Forelimb muscle (tissue), 1 donor: ENCODE results near the gene TMPRSS3. TPM values are rescaled to one million over a fixed set of nuclear protein-coding genes. Genes with fewer than 3 reads are reported as not detected.

Experiments
- DNase-seq: peaks from one replicate; pipeline ENCODE4 v3.0.0-alpha.2; 2013; ENCODE audit warnings: low read depth
- polyA plus RNA-seq: library from polyadenylated mRNA; unstranded; fragments of 120-200 nt; gene quantifications from one replicate; pipeline ENCODE4 v1.2.1, GENCODE V29; 2013; ENCODE audit not compliant: insufficient read length

TMPRSS3 gene
- polyA plus RNA-seq, 1 donor: not detected

DNA sequence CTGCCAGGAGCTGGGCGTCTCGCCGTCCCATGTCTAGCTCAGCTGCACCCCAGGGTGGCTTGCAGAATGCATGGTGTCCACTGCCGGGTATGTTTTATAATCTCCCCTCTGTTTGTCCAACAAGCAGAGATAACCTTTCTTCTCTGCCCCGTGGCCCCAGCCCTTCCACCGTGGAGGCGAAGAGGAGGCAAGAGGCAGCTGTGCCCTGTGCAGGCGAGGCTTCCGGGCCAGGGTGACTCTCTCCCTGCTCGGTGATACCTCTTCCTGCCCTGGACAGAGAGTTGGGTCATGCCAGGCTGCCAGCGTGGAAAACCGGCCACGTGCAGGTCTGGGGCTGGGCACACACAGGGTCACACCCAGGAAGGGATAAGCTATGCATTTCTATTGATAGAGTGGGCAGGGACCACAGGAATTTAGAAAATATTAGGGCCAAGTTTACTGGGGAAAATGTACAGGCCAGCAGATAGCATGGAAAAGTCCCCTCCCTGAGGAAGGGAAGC is 44.9 kb downstream of the TMPRSS3 start, which contains the start of gene TFF2:
TFF2 (minus strand) TSS at position 68 of the 500 bp plus-strand sequence; CDS start at position 31, 37 bp downstream.
- DNase-seq: no peak

DNA sequence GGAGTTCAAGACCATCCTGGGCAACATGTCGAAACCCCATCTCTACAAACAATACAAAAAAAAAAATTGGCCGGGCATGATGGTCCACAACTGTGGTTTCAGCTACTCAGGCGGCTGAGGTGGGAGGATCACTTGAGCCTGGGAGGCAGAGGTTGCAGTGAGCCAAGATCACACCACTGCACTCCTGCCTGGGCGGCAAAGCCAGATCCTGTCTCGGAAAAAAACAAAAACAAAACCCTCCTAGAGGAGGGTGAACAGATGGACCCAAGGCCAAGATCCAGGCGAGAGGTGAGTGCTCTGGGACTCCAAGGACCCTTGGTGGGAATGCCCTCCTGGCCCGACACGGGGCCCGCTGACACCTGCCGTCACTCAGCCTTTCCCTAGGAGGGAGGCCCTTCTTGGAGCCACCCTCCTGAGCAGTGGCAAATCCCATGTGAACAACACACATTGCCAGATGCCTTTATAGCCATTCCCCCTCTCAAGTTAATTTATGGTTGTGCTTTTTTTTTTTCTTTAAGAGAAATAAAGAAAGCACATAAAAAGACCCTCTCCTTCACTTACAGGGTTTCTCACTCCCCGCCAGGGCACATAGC is 45.4 kb downstream of the TMPRSS3 start:
- no peak for DNase-seq

DNA sequence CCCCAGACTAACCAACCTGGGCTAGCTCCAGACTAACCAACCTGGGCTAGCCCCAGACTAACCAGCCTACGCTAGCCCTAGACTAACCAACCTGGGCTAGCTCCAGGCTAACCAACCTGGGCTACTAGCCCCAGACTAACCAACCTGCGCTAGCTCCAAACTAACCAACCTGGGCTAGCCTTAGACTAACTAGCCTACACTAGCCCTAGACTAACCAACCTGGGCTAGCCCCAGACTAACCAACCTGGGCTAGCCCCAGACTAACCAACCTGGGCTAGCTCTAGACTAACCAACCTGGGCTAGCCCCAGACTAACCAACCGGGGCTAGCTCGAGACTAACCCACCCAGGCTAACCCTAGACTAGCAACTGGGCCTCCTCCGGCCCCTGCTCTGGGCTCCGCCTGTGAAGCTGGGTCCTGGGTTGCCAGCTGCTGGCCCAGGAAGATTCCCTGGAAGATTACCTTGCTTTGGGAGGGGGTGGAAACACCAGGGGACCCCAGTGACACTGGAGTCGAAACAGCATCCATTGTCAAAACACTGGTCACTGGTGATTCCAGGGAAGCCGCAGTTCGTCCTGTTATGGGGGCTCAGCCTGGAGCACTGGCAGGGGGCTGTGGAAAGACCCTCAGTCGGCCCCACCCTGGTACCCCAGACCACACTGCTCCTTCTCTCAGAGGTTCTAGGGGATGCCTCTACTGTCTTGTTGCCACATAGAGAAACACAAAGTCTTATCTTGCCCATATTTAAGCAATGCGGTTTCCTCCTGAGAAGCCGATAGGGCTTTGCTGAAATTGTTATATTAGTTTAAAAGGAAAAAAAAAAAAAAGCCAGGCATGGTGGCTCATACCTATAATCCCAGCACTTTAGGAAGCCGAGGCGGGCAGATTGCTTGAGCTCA is 46.2 kb downstream of the TMPRSS3 start:
- no peak for DNase-seq

DNA sequence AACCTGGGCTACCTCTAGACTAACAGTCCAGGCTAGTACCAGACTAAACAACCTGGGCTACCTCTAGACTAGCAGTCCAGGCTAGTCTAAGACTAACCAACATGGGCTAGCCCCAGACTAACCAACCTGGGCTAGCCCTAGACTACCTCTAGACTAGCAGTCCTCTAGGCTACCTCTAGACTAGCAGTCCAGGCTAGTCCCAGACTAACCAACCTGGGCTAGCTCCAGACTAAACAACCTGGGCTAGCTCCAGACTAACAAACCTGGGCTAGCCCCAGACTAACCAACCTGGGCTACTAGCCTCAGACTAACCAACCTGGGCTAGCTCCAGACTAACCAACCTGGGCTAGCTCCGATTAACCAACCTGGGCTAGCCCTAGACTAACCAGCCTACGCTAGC is 47.1 kb downstream of the TMPRSS3 start:
- DNase-seq: no peak

DNA sequence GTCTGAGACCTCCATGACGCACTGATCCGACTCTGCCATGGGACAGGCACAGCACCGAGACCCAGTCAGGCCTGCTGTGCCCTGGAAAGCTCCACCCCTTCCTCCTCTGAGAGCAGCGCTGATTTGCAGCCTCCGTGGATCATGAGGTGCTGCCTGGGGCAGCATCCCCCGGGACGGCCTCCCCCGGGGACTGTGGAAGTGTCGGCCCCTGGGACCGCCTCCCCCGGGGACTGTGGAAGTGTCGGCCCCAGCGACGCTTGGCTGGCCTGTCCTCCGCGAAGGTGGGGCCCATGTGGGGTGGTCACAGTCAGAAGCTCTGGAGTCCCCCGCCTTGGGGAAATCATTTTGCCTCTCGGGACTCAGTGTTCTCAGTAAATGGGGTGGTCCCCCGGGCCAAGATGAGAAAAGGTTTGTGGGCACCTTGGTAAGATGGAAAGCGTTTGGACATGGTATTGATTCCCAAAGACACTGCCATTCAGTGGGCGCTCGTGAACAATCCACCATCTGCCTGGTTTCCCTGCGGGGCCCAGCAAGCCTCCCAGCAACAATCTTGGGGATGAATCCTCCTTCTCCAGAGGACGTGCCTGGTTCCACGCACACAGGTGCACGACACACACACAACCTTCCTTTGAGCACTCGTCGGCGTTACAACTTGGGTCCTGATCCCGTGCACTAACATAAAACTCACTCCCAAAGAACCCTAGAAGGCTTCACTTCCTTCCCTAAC is 48.1 kb downstream of the TMPRSS3 start:
- no peak for DNase-seq

DNA sequence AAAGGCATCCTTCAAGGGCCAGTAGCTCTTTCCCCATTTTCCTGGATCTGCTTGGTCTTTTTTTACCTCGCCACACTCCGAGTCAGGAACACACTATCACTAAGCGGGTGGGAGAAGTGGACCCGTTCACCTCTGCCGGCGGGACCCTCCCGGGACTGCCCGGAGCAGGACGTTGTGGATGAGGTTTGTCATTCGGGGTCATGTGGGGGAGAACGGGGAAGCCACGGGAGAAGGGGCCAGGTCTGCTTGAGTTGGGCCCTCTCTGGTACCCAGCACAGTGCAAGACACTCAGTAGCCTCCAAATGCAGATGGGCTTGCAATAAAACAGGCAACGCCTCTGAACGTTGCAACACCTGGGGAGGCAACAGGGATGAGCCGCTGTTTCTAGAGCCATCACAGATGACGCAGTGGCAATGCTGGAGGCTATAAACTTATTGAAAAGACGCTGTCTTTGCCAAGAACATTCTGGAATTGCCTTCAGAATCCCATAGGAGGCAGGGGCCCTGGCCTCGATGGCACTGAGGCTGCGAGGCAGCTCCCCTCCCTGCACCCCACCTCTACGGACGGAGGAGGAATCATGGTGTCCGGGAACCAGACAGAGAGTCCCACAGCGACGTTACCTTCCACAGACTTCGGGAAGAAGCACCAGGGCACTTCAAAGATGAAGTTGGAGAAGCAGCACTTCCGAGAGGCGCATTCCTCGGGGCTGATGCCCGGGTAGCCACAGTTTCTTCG is 48.8 kb downstream of the TMPRSS3 start:
- no peak for DNase-seq

DNA sequence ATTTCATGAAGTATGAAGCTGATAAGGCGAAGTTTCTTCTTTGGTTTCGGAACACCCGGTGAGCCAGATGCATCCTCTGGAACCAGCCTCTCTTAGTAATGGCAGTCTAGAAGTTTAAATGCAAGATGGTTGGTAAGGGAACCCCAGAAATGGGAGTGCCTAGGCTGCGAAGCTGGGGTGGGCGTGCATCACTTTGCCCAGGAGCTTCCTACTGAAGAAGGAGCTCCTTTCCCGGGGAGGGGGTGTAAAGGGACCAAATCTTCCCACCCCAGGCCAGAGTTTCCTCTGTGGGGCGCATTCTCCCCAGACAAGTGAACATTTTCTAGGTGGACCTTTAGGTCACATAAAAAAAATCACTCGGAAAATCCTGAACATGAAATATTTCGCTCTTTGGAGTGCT is 49.4 kb downstream of the TMPRSS3 start:
- no peak for DNase-seq

DNA sequence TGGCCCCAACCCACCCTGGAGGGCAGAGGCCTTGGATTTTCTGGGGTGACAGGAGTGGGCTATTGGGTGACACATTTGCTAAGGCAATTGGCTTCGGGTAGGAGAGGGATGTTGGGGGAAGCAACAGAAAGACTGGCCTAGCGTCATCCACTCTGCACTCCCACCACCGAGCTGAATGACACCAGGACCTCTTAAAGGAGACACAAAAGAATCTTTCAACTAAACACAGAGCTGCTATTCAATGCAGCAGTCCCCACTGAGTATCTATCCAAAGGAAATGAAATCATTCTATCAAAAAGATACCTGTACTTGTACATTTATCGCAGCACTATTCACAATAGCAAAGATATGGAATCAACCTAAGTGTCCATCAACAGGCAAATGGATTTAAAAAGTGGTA is 51.2 kb downstream of the TMPRSS3 start:
- no peak for DNase-seq

DNA sequence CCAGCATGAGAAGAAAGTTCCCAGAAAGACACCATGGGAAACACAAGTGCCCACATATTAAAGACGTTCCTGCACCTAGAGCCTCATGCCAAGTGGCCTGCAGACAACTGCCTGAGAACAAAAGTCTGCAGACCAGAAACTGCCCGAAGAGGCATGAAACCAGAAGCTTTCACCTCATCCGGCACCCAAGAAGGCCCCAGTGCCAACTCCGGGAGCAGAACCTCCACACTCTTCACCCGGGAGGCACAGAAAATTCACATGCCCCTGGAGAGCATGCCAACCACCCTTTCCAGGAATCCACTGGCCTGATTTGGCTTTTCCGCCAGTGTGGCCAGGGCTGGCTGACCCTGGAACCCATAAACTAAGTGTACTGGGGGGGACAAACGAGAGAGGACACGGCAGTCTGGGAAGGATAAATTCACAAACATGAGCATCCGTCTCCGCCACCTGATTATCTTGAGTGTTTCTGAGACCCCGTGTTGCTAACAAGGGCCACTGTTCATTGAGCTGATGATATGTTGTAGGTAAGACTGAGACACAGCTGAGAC is 51.8 kb downstream of the TMPRSS3 start:
- DNase-seq: no peak

DNA sequence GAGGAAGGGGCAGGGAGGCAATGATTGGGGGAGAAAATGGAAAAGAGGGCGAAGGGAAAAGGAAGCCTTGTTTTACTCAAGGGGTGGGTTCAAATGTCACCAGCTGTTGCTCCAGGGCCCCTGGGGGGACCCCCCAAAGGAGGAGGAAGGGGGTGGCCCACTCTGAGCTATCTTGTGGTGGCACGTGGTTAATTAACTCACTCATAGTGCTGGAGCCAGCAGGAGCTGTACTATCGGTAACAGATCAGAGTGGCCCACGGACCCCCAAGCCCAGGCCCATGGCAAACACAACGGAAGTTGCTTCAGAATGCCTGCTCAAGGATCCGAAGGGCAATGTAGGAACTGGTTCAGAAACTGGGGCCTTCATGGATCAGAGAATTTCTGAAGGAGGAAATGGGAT is 52.3 kb downstream of the TMPRSS3 start:
- no peak for DNase-seq

DNA sequence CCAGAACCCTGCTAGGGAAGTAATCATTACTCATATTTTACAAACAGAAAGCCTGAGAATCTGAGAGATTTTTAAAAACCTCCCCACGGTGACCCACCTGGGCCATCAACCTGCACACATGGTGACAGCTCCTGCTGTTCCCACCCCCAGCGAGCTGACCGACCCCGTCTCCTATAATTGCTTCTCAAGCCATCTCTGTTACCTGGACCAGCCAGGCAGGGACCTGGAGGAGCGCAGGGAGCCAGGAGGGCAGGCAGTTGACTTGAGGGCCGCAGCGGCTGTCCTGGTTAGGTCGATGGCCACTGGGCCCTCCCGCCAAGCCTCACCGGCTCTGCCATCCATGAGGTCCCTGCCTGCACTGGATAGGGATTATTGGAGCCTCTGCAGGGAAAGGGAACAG is 52.8 kb downstream of the TMPRSS3 start:
- no peak for DNase-seq

DNA sequence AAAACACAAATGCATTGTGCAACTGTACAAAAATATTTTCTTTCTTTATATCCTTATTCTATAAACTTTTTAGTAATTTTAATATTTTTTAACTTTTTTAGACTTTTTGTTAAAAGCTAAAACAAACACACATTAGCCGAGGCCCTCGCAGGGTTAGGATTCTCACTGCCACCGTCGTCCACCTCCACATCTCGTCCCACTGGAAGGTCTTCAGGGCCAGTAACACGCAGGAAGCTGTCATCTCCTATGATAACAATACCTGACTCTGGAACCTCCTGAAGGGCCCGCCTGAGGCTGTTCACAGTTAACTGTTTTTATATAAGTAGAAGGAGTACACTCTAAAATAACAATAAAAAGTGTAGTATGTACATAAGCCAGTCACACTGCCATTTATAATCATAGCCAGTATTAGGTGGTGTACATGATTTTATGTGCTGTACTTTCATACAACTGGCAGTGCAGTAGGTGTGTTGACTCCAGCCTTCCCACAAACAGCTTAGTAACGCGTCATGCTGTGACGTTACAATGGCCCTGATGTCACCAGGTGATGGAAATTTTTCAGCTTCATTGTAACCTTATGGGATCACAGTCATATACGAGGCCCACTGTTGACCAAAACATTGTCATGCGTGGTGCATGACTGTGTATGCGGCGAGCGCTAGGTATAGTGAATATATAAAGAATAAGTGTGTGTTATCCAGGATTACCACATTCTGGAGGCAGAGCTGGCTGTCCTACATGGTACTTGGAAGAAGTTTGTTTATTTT is 53.9 kb downstream of the TMPRSS3 start:
- no peak for DNase-seq

DNA sequence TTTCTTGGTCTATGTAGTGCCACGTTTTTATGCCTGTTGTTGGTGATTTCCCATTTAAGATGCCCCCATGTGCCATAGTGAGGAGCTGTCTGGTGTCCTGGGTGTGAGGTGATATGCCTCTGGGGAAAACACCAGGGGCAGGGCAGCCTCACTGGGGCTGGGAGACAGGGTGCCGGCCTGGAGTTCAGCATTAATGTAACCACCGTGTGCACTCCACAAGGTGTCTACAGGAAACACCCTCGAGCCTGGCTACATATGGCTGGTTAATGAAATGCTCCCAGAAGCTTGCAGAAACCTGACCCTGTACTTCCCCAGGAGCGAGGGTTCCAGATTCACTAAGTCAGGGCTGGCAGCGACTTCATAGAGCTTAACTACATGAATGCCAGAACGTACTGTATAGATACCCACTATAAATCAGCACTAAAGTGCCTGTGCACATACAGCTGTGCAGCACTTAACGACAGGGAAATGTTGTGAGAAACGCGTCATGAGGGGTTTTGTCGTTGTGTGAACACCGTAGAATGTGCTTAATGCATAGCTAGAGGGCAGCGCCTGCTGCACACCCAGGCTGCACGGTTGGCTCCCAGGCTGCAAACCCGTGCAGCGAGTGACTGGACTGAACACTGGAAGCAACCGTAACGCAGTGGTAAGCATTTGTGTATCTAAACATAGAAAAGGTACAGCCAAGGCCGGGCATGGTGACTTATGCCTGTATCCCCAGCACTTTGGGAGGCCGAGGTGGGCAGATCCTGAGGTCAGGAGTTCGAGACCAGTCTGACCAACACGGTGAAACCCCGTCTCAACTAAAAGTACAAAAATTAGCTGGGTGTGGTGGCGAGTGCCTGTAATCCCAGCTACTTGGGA is 55.4 kb downstream of the TMPRSS3 start:
- DNase-seq: no peak

DNA sequence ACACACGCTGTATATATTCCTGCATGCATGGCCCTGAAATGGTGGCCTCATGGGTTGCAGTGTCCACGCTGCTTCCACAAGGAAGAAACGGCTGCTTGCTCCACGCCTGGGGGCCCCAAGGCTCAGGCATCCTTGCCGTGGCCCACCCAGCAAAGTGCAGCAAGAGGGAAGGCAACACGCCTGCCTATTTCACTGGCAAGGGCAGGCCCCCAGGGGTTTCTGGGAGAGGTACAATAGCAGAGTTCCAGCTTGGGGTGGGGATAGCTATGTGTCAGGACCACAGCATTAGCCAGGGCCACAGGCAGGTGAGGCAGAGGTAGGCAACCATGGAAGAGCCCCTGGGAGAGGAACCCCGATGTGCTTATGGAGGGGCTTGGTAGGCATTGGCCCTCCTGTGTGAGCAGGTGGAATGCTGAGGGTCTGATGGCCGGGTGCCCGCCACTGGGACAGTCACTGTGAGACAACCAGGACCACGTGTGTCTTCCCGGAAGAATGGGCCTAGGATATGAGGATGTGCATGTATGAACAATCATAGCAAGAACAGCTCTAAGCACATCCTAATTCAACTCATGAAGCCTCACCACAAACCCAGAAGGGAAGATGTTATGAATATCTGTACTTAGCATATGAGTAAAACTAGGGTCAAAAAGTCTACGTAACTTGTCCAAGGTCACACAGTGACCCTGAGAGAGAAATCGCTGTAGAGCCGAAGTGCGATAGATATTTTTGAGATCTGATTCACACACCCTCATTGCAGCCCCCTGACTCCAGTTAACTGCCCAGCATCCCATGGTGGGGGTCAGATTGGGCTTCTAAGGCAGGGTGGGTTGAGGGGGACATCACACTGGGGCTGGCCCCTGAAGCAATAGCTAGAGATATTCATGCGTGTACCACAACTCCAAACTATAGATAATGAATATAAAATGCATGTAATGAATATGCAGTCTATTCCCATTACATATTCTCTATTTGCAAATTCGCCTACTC is 56.8 kb downstream of the TMPRSS3 start:
- no peak for DNase-seq

DNA sequence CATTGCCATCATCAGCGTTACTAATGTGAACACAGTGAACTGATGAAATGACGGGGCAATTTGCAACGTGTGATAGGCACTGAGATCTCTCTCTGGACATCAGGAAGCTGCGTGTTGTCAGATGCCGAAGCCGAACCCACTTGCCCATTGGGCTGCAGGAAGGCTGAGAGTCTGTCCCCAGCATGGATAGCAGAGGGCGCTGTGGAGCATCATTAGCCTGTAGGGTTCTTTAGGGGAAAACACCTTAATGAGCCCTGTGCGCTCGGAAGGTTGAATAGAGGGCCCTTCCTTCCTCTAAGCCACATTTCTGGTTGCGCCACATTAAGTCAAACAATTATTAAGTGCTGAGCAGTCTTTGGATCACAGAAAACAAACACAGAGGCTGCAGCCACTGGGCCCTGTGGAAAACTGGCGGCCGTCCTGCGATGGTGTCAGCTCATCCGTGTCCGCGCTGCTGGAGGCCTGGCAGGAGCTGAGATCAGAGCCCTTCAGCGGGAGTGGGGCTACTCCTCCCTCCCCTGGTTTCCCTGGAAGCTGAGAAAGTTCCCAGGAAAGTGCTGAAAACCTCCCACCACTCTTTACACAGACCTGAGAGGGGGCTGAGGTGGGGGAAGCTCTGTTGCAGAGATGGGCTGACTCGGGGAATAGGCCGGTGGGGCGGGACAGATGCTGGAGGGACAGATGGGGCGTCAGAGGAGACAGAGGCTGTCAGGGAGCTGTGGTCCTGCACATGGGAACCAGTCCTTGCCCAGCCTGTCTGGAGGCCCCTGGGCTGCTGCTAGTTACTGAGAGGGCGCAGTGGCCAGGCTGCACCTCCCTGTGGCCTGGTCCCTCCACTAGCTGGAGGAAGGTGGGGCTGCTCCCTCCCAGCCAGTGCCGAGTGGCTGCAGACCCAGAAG is 57.8 kb downstream of the TMPRSS3 start:
- DNase-seq: no peak

DNA sequence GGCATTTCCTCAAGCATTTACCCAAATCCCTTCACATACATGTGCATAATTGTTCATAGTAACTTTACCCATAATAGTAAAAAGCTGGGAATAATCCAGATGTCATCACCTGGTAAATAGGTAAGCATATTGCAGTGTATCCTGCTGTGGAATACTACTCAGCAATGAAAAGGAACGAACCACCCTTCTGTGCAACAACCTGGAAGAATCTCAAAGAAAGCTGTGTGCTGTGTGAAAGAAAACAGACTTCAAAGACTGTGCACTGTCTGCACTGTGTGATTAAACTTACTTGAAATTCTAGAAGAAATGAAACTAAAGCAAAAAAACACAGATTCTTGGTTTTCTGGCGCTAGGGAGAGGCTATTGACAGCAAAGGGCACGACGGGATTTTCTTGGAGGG is 58.6 kb downstream of the TMPRSS3 start:
- no peak for DNase-seq

DNA sequence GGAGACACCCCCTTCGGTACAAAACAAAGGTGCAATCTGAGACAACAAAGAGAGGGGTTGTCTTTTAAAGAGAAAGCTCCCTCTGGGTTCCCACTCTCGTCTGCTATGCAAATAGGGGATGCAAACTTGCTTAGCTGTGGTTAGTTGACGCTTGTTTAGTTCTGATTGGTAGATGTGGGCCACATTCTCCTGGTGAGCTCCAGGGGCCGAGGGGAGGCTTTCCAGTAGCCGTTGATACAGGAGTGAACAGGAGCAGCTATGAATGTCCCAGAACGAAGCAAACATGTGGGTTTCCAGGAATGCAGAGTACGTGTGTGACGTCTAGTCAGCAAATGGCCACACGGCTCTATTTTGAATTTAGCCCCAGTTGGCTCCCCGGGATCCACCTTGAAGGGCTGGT is 59.8 kb downstream of the TMPRSS3 start:
- no peak for DNase-seq
